ENCODE data around the gene PIP4P1.

- TF ChIP-seq RFX5 (IDR thresholded peaks at IDR 0.05) (no peak), CEBPB (IDR thresholded peaks at IDR 0.05) (no peak), CTCF (IDR thresholded peaks at IDR 0.05) (no peak), POLR2A (IDR thresholded peaks at IDR 0.05; ENCODE audit: low read length) (no peak)
- TF ChIP-seq, protein P1, sequence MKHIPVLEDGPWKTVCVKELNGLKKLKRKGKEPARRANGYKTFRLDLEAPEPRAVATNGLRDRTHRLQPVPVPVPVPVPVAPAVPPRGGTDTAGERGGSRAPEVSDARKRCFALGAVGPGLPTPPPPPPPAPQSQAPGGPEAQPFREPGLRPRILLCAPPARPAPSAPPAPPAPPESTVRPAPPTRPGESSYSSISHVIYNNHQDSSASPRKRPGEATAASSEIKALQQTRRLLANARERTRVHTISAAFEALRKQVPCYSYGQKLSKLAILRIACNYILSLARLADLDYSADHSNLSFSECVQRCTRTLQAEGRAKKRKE (CRISPR knock-in tag; IDR thresholded peaks at IDR 0.05; ENCODE audit: low read depth) = no peak
These were observed 9.3 kb upstream of the PIP4P1 start for GRCh38 chr14:20470603-20470901.
